ENCODE data around the gene MYO3B. TPM values are rescaled to one million over a fixed set of nuclear protein-coding genes. Genes with fewer than 3 reads are reported as not detected.

Gene MYO3B
- total and polyA plus RNA-seq, 2 donors from 2014 or later: 3.5 to 6.4 TPM

DNA sequence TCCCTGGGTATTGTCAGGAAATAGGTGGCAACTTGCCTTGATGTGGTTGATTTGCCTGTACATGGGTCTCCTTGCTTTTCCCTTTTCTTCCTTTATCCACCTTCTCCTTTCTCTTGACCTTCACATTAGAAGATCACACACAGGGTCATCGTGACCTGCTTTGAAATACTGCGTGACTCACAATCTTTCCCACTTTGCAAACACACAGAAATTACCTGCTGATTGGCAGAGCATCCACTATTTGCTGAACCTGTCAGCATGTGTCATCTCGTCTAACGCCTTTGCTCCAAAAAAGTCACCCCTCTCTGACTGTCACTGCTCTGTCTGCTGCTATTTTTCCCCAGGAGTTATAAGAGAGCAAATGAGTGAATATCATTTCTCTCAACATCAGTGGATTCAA lies 60.8 kb downstream of the MYO3B start:
- Histone ChIP-seq H3K4me1 (ENCODE audit: control insufficient read depth in 2 of 3, insufficient read depth in 2 of 3, low read depth in 1 of 3, low read length in 3 of 3) (no peaks in the 10 kb centered on the region), H3K9ac (ENCODE audit: low read length in 3 of 3) (no peak overlapping the region), H3K4me3 (ENCODE audit: low read length in 3 of 3) (no peak overlapping the region), H3K9me3 (ENCODE audit: control insufficient read depth in 2 of 3, insufficient read depth in 1 of 3, low read length in 3 of 3) (no peaks in the 10 kb centered on the region), H3K27me3 (ENCODE audit: control insufficient read depth, insufficient read depth, low read length) (no peaks in the 10 kb centered on the region), H3K27ac (ENCODE audit: low read depth in 2 of 2, low read length in 2 of 2) (no peak overlapping the region), H3K36me3 (ENCODE audit: control insufficient read depth in 2 of 3, insufficient read depth in 3 of 3, low read length in 3 of 3) (no peaks in the 10 kb centered on the region)
- intact Hi-C loops (cut with DNase I): no loop called here
- TF ChIP-seq, protein P1, sequence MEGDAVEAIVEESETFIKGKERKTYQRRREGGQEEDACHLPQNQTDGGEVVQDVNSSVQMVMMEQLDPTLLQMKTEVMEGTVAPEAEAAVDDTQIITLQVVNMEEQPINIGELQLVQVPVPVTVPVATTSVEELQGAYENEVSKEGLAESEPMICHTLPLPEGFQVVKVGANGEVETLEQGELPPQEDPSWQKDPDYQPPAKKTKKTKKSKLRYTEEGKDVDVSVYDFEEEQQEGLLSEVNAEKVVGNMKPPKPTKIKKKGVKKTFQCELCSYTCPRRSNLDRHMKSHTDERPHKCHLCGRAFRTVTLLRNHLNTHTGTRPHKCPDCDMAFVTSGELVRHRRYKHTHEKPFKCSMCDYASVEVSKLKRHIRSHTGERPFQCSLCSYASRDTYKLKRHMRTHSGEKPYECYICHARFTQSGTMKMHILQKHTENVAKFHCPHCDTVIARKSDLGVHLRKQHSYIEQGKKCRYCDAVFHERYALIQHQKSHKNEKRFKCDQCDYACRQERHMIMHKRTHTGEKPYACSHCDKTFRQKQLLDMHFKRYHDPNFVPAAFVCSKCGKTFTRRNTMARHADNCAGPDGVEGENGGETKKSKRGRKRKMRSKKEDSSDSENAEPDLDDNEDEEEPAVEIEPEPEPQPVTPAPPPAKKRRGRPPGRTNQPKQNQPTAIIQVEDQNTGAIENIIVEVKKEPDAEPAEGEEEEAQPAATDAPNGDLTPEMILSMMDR (IDR thresholded peaks at IDR 0.05; ENCODE audit: borderline replicate concordance, extremely low read depth, insufficient read depth): no peak
- no peak for FAIRE-seq
- no peak for DNase-seq

DNA sequence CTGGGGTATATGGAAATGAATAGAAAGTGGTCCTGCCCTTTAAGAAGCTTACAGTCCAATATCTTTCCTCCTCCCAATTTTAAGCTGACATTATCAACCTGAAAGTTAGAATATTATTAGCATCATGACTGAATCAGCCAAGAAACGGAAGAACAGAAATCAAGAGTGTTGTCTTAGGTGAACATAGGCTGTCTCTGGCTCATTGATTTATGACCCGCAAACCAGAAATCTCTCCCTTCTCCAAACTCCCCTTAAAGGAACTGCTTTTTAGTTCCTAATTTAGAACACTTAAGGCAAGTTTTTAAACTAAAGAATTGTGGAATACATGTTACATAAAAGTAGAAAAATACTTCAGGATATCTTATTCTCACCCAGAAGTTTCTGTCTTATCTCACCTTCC lies 62.7 kb downstream of the MYO3B start:
- FAIRE-seq (no peak), DNase-seq (no peak)
- H3K4me1 ChIP-seq (ENCODE audit: control insufficient read depth in 2 of 3, insufficient read depth in 2 of 3, low read depth in 1 of 3, low read length in 3 of 3): no peaks in the 10 kb centered on the region
- no peak overlapping the region for H3K27ac ChIP-seq (ENCODE audit: low read depth in 2 of 2, low read length in 2 of 2)
- TF ChIP-seq, protein P1 (IDR thresholded peaks at IDR 0.05; ENCODE audit: borderline replicate concordance, extremely low read depth, insufficient read depth): no peak
- H3K9ac ChIP-seq (ENCODE audit: low read length in 3 of 3): no peak overlapping the region
- H3K36me3 ChIP-seq (ENCODE audit: control insufficient read depth in 2 of 3, insufficient read depth in 3 of 3, low read length in 3 of 3): no peaks in the 10 kb centered on the region
- H3K9me3 ChIP-seq (ENCODE audit: control insufficient read depth in 2 of 3, insufficient read depth in 1 of 3, low read length in 3 of 3): no peaks in the 10 kb centered on the region
- intact Hi-C loops (cut with DNase I): no loop called here
- no peak overlapping the region for H3K4me3 ChIP-seq (ENCODE audit: low read length in 3 of 3)
- H3K27me3 ChIP-seq (ENCODE audit: control insufficient read depth, insufficient read depth, low read length): no peaks in the 10 kb centered on the region

GRCh38 chr2:170241756-170242155 lies 63.8 kb downstream of the MYO3B start:
- intact Hi-C loops (cut with DNase I): no loop called here
- Histone ChIP-seq H3K9ac (ENCODE audit: low read length in 3 of 3) (no peak overlapping the region), H3K27ac (ENCODE audit: low read depth in 2 of 2, low read length in 2 of 2) (no peak overlapping the region), H3K36me3 (ENCODE audit: control insufficient read depth in 2 of 3, insufficient read depth in 3 of 3, low read length in 3 of 3) (no peaks in the 10 kb centered on the region), H3K9me3 (ENCODE audit: control insufficient read depth in 2 of 3, insufficient read depth in 1 of 3, low read length in 3 of 3) (no peaks in the 10 kb centered on the region), H3K4me3 (ENCODE audit: low read length in 3 of 3) (no peak overlapping the region), H3K4me1 (ENCODE audit: control insufficient read depth in 2 of 3, insufficient read depth in 2 of 3, low read depth in 1 of 3, low read length in 3 of 3) (no peaks in the 10 kb centered on the region), H3K27me3 (ENCODE audit: control insufficient read depth, insufficient read depth, low read length) (no peaks in the 10 kb centered on the region)
- TF ChIP-seq, protein P1 (IDR thresholded peaks at IDR 0.05; ENCODE audit: borderline replicate concordance, extremely low read depth, insufficient read depth): no peak
- no peak for FAIRE-seq
- DNase-seq: no peak
